ENCODE data around the gene SPNS2. TPM values are rescaled to one million over a fixed set of nuclear protein-coding genes. Genes with fewer than 3 reads are reported as not detected.

Gene SPNS2
- total RNA-seq, 2 experiments from 2014 or later = 6.7 to 6.9 TPM

Other genes with a start within 250 kb of the SPNS2 start
- 10 to 100 TPM; 76.9 to 78.4 TPM for gene ANKFY1, start 234.9 kb upstream of the SPNS2 start, total RNA-seq
- 10 to 100 TPM; 65.6 to 69.4 TPM for gene UBE2G1, start 132.2 kb upstream of the SPNS2 start, total RNA-seq
- 10 to 100 TPM; 26.5 to 32.9 TPM for gene SPNS3, start 64.9 kb upstream of the SPNS2 start, total RNA-seq
- 10 to 100 TPM; 59.1 to 61.6 TPM for gene MYBBP1A, start 56.5 kb downstream of the SPNS2 start, total RNA-seq
- gene GGT6, start 61.7 kb downstream of the SPNS2 start, total RNA-seq = not detected
- gene SMTNL2, start 85.6 kb downstream of the SPNS2 start, total RNA-seq = not detected
- gene ALOX15, start 142.8 kb downstream of the SPNS2 start, total RNA-seq = not detected
- gene PELP1, start 205.3 kb downstream of the SPNS2 start, total RNA-seq = 10 to 100 TPM; 73.8 to 74.7 TPM
- 100 to 1,000 TPM; 325 to 330 TPM for gene ARRB2, start 211.8 kb downstream of the SPNS2 start, total RNA-seq
- gene MED11, start 232.5 kb downstream of the SPNS2 start, total RNA-seq = 10 to 100 TPM; 29.4 to 32.2 TPM
- gene ZMYND15, start 241.0 kb downstream of the SPNS2 start, total RNA-seq = under 1 TPM in 1 of 2 experiments, not detected in 1; 0.17 TPM
- gene CXCL16, start 241.0 kb downstream of the SPNS2 start, total RNA-seq = 1 to 10 TPM; 2.7 to 3.0 TPM